Measurements from ENCODE around the gene SELENOS. TPM values are rescaled to one million over a fixed set of nuclear protein-coding genes. Genes with fewer than 3 reads are reported as not detected.

SELENOS gene
- total RNA-seq, 1 donor from 2014 or later, result 45.4 TPM

Other genes with a start within 250 kb of the SELENOS start
- gene CHSY1, start 25.4 kb downstream of the SELENOS start, total RNA-seq, result 25.4 and 28.4 TPM in 2 replicates
- gene SNRPA1, start 17.8 kb upstream of the SELENOS start, total RNA-seq, result 11.0 and 13.5 TPM in 2 replicates
- gene PCSK6, start 212.2 kb upstream of the SELENOS start, total RNA-seq, result 31.8 and 42.7 TPM in 2 replicates